GM18907 (cell line): ENCODE results near the gene SIM2.

Experiments used
- ATAC-seq: cut with Tn5 transposase; IDR thresholded peaks from one replicate; pipeline ENCODE4 v1.9.1; 2021; ENCODE audit warnings: mild to moderate bottlenecking, moderate library complexity; ENCODE audit not compliant: unreplicated experiment

Gene SIM2

DNA sequence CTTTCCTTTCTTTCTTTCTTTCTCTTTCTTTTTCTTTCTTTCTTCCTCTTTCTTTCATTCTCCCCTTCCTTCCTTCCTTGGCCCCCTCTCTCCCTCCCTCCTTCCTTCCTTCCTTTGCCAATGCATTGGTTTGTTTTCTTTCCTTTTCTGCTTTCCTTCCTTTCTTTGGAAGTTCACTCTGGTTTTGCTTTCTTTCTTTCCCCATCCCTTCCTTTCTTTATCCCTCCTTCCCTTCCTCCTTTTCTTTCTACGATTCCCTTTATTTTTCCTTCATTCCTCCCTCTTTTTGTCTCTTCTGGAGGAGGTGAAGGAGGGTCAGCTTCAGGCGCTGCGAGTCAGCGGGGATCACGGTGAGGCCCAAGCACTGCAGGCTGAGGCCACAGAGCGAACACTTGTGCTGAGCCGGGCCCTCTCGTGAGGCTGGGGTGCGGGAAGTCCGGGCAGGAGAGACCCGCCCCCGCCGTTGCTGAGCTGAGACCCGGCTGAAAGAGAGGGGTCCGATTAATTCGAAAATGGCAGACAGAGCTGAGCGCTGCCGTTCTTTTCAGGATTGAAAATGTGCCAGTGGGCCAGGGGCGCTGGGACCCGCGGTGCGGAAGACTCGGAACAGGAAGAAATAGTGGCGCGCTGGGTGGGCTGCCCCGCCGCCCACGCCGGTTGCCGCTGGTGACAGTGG, 1.5 kb downstream of the SIM2 start:
- ATAC-seq, result no peak

DNA sequence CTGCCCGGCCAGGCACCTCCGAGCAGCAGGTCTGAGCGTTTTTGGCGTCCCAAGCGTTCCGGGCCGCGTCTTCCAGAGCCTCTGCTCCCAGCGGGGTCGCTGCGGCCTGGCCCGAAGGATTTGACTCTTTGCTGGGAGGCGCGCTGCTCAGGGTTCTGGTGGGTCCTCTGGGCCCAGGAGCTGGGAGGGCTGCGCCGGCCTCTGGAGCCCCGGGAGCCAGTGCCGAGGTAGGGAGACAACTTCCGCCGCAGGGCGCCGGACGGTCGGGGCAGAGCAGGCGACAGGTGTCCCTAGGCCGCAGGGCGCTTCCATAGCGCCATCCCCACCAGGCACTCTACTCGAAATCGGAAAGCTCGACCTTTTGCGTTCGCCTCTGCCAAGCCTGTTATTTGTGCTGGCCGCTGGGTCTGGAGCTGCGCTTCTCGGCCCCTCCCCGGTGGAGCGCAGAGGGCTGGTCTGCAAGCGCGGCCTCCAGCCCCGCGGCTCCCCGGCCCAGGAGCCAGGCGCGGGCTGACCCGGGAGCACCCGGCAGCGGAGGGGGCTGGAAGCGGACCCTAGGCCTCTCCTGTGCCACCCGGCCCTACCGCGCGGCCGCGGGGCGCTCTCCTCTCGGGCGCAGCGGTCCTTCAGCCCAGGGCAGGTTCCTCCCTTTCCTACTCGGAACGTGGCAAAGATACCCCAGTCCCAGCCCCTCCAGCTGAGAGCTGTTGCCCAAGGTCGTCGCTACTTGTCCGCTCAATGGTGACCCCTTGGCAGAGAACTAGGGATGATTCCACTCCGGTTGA, 2.2 kb downstream of the SIM2 start:
- ATAC-seq, result no peak

DNA sequence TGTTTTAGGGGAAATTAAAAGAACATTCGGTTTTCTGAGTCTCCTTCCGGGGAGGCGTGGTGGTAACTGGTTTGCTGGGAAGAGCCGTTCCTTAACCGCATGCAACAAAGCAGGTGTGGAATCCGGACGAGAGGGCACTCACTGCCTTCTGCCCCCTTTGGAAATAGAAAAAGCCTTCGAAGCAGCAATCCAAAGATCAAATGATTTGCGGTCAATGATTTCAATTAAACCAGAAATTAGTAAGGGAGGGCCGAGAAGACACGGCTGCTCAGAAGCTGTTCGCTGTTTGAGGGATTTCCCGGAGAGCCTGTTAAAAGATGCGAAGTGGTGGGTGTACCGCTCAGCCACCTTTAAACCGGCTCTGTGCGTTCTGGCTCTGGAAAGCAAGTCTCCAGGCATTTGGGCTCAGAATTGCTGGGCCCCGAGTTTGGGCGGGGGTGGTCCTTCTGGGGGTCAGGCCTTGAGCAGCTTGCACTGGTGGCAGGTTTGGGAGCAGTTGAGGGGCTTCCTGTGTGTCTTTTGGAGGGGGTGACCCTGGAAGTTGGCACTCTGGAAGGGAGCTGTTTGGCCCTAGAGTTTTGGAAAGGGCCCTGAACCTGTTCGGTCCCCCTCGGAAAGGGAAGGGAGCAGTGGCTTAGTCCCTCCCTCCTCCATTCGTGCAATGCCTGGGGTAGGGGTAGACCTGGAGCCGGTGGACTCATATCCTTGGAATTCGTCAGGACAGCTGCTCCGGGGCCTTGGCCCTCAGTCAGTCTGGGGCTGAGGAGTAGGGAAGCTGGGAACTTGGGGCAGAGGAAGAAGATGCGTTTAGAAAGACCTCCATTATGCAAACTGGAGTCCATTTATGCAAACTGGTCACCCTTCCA, 3.1 kb downstream of the SIM2 start:
- no peak for ATAC-seq

DNA sequence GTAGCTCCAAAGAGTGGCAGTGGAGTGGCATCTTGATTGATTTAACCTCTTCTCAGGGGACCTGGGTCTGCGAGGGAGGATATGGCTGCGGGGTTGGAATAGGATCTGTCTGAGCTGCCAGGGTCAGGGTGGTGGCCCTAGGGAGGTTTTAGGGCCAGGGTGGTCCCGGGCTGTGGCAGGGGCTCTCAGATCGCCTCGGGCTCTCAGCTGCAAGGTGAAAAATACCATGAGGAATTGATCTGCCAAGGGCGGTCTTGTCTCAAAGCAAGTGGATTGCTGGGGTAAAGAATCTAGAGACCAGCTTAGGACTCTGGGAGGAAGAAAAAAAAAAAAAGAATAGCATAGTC, 3.7 kb downstream of the SIM2 start:
- ATAC-seq, result no peak

DNA sequence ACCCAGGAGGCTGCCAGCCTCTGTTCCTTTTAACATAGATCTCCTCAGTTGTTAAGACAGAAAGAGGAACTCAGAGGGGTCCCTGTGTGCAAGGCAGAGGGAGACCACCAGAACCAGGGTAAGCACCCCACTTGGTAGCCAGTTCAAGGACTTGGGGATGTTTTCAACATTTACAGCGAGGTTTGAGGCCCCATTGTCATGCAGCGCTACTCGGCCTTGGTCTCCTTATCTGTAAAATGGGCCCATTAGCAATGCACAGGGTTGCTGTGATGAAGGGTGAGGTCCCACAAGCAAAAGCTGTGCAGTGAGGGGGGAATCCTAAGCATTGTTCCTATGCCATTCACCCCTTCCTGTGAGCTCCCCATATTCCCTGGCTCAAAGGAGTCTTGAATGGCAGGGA, 4.2 kb downstream of the SIM2 start:
- no peak for ATAC-seq

DNA sequence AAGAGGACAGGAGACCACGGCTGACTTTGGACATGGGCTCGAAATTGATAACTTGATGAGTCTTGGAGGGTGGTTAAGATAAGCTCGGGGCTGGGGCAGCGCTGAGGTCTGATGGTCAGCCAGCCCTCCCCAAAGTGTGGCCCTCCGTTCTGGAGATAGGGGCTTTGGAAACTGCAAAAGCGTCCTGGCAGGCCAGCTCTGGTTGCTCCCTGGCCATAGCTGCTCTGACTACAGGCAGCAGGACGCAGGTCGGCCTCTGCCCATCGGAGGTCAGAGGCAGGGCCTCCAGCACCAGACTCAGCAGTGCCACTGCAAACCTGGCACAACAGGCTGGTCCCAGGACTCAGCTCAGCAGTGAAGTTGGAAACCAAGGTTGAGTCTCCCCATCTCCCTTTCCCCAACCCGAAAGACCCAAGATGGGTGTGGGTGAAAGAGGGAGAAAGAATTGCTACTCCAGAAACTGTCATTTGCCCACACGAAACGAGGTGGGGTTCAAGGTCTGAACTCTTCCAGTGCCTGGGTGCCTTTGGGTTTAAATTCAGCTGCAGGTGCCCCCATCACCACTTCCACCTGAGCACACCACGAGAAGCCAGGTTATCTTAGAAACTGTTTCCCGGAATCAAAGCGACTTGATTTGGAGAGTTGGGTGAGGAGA, 4.8 kb downstream of the SIM2 start:
- no peak for ATAC-seq

DNA sequence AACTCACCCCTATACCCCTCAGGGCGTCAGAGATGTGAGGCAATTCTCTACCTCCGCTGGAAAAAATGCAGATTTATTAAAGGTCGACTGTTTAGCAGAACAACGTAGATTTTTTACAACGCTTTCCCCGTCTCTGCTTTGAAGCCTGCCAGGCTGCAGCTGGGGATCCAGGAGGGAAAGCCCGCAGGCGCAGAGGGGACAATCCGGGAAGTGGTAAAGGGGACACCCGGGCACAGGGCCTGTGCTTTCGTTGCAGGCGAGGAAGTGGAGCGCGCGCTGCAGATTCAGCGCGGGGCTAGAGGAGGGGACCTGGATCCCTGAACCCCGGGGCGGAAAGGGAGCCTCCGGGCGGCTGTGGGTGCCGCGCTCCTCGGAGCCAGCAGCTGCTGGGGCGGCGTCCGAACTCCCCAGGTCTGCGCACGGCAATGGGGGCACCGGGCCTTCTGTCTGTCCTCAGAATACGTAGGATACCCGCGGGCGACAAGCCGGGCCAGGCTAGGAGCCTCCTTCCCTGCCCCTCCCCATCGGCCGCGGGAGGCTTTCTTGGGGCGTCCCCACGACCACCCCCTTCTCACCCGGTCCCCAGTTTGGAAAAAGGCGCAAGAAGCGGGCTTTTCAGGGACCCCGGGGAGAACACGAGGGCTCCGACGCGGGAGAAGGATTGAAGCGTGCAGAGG, 5.5 kb downstream of the SIM2 start:
- ATAC-seq, result no peak

DNA sequence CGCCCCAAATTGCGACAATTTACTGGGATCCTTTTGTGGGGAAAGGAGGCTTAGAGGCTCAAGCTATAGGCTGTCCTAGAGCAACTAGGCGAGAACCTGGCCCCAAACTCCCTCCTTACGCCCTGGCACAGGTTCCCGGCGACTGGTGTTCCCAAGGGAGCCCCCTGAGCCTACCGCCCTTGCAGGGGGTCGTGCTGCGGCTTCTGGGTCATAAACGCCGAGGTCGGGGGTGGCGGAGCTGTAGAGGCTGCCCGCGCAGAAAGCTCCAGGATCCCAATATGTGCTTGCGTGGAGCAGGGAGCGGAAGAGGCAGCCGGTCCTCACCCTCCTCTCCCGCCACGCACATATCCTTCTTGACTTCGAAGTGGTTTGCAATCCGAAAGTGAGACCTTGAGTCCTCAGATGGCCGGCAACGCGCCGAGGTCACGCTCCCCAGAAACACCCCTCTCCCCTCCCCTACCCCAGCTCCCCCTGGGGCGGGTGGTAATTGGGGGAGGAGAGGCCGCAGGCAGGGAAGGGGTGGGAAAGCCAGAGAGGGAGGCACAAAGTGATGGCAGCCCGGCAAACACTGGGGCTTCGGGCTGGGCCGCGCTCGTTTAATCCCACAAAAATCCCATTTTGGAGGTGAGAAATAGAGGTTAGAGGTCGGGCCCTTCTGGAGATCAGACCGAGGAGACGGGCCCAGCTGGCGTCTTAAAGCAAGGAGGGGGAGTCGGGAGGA, 6.2 kb downstream of the SIM2 start:
- no peak for ATAC-seq

DNA sequence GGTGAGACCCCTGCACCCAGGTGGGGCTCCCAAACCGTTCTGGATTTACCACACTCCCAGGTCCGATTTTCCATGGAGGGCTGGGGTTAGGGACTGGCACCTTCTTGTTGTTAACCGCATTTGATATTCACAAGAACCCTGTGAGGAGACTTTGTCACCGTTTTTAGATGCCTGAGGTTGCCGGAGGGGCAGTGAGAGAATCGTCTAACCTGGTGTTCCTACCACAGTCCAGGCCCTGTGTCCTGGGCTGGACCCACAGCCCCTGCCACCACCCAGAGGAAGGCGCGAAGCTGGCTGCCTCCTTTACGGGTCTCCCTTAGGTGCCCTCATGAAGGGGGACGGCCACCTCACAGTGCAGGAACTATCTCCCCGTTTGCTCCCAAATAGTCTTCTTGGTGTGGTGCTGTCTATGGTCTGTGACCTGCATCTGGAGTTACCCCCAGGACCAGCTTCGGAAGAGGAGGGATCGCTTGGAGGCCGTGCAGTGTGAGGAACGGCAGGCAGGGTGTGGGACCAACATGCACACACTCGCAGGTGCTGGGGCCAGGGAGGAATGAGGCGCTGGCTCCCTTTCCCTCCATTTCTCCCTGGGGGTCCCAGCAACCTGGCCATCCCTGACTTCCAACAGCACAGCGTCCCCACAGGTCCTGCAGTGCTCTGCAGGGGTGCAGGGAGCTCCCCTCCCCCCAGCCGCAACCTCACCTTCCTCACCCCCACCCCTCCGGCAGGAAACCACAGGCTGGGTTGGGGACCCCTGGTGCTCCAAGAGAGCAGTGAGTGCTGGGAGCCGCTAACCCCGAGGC, 7.0 kb downstream of the SIM2 start:
- ATAC-seq, result no peak

DNA sequence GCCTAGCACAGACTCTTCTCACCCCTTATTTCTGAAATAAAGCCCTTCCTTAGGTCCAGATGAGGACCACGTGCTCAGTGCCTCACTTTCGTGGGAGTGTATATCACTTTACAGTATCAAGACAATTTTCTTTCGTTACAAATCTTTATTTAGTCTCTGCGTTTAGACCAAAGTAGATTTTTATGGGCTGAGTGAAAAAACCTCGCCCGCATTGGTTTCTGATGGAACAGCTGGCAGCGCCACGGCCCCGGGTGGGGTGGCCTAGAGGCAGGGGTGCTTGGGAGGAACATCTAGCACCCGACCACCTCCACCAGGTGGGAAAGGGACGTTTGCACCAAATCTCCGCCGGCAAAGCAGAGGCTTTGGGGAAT, 7.6 kb downstream of the SIM2 start:
- ATAC-seq, result no peak

DNA sequence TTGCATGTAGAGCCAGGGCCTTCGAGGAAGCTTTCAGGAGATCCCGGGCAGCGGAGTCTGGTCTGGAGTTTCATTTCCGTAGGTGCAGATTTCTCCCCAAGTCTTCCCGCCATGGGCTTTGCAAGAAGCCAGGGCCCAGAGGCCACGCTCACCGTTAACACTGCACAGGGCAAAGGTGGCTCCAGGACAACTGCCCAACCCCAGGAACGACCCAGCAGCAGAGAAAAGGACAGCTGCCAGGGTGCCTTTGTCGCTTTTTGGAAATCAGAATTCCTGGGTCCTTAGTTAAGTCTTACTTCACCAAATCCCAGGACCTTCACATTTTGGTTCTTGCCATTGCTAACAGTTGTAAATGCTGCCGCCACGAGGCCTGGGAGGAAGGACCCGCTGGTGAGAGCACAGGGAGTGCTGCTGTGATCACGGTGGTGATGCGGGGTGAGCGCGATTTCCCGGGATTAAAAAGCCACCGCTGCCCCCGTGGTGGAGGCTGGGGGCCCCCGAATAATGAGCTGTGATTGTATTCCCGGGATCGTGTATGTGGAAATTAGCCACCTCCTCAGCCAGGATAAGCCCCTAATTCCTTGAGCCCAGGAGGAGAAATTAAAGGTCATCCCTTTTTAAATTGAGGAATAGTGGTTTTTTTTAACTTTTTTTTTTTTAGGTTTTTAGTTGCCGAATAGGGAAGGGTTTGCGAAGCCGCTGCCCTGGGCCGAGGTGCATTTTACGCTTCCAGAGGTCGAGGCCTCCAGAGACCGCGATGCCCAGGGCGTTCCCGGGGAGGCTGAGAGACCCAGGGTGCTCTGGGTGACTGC, 8.2 kb downstream of the SIM2 start:
- ATAC-seq, result no peak

DNA sequence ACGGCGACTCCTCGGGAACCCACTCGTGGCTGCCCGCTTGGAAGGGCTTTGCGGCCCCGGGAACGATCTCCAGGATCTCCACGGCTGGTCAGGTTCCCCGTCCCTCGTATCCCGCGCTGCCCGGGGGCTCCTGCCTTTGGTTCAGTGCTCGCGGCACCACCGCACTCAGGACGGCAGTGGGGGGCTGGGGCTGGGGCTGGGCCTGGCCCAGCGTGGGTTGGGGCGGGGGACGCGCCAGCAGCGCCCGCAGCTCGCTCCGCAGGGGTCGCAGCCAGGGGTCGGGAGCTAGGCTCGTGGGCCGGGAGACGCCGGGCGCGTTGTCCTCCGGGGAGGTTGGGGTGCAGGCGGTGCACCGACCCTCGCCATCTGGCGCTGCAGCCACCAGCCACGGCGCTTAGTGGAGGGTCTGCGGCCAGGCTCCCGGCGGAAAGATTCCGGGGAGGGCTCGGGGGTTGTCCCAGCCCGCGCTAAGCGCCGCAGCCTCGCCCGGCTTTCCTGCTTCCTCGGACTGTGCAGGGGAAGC, 8.9 kb downstream of the SIM2 start:
- ATAC-seq, result no peak

DNA sequence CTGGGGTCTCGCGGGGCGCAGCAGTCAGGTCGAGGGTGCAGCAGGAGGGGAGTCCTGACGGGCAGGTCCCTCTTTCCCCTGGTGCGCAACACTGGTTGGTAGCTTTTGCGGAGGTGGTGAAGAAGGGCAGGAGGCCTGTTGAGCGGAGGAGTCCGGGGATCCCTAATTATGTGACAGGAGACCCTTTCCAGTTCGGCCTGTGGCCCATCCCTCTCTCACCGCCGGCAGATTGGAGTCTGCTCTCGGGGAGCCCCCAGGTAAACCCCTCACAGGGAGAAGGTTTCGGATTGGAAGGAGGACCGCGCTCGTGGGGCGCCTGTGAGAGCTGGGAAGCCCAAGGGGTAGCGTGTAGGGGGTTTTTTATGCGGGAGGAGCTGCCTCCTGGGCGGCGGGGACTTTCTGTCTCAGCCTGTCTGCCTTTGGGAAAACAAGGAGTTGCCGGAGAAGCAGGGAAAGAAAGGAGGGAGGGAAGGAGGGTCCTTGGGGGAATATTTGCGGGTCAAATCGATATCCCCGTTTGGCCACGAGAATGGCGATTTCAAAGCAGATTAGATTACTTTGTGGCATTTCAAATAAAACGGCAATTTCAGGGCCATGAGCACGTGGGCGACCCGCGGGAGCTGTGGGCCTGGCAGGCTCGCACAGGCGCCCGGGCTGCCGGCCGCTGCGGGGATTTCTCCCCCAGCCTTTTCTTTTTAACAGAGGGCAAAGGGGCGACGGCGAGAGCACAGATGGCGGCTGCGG, 9.5 kb downstream of the SIM2 start:
- ATAC-seq, result no peak

DNA sequence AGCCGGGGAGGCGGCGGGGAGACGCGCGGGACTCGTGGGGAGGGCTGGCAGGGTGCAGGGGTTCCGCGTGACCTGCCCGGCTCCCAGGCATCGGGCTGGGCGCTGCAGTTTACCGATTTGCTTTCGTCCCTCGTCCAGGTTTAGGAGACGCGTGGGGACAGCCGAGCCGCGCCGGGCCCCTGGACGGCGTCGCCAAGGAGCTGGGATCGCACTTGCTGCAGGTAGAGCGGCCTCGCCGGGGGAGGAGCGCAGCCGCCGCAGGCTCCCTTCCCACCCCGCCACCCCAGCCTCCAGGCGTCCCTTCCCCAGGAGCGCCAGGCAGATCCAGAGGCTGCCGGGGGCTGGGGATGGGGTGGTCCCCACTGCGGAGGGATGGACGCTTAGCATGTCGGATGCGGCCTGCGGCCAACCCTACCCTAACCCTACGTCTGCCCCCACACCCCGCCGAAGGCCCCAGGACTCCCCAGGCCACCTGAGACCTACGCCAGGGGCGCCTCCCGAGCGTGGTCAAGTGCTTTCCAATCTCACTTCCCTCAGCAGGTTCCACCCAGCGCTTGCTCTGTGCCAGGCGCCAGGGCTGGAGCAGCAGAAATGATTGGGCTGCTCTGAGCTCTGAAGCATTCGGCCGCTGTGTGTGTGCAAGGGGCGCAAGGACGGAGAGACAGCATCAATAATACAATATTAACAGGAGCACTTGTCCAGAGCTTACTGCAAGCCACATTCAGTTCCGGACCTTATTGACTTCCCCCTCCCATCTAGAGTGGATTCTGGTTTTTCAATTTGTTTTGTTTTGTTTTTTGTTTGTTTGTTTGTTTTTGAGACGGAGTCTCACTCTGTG, 10.3 kb downstream of the SIM2 start:
- ATAC-seq, result no peak

DNA sequence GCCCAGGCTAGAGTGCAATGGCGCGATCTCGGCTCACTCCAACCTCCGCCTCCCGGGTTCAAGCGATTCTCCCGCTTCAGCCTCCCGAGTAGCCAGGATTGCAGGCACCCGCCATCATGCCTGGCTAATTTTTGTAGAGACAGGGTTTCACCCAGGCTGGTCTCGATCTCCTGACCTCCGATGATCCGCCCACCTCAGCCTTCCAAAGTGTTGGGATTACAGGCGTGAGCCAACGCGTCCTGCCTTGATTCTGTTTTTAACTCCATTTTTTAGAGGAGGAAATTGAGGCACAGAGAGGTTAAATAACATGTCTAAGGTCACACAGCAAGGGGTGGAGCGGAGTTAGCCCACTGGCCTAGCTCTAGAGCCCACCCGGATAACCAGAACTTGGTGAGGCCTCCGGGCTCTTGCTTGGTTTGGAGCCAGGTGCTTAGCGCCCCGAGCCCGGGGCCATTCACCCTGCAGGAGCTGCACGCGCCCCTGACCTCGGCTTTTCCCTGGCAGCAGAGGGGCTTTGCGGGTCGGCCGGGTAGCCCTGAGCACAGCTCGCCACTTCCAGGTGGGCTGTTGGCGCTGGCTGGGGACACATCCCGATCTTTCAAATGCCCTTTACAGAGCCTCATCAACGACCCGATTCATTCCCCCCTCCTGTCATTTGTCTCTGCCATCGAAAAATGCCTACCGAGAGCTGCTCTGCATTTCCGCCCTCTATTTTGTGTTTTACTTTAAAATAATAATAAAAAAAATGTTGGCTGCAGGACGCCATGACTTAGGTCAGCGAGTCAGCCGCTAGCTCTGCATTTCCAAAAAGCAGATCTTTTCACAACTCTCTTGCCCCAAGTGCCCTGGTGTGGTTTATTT, 11.2 kb downstream of the SIM2 start:
- ATAC-seq, result no peak

DNA sequence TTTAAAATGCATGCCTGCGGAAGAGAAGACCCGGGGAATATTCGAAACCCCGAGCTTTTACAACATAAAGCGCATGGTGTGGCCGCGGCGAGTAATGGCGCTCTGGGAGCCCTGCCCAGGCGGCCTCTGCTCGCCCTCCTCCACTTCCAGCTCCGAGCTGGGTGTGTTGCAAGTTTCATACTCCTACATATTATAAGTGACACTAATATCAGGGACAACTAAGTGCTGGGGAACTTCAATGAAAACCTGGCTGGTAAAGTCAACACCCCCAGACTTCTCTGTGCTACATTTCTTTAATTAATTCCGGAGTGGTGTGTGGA, 11.8 kb downstream of the SIM2 start:
- no peak for ATAC-seq
